Naive B cell (primary cell): ENCODE results near the gene DNASE1. TPM values are rescaled to one million over a fixed set of nuclear protein-coding genes. Genes with fewer than 3 reads are reported as not detected.

Experiments used
- ATAC-seq, 2 donors: fragments of 150-1000 bp; cut with Tn5 transposase; 2 replicates each; pipeline ENCODE4 v1.10.0; 2021; ENCODE audit warnings: low read depth in 2 of 2, mild to moderate bottlenecking in 2 of 2, moderate library complexity in 2 of 2
- DNase-seq: peaks from one replicate; pipeline ENCODE4 v3.0.0; 2022
- H3K27ac Mint-ChIP-seq, 6 donors: one replicate each; pipeline ENCODE4 v1.8.0; 2020 to 2022; ENCODE audit warnings: mild to moderate bottlenecking in 6 of 6, mixed read lengths in 6 of 6, moderate library complexity in 5 of 6, inconsistent platforms in 2 of 6
- H3K27me3 Mint-ChIP-seq, 3 donors: one replicate each; pipeline ENCODE4 v1.8.0; 2021 to 2022; ENCODE audit warnings: mixed read lengths in 3 of 3, mild to moderate bottlenecking in 1 of 3
- H3K36me3 Mint-ChIP-seq, 2 donors: one replicate each; pipeline ENCODE4 v1.8.0; 2020 to 2022; ENCODE audit warnings: mixed read lengths in 2 of 2, inconsistent platforms in 1 of 2, mild to moderate bottlenecking in 1 of 2
- H3K4me1 Mint-ChIP-seq, 3 donors: one replicate each; pipeline ENCODE4 v1.8.0; 2020 to 2022; ENCODE audit warnings: mixed read lengths in 3 of 3, inconsistent platforms in 1 of 3, mild to moderate bottlenecking in 1 of 3, moderate library complexity in 1 of 3
- H3K4me3 Mint-ChIP-seq, 8 donors: one replicate each; pipeline ENCODE4 v1.8.0; 2020 to 2022; ENCODE audit warnings: mild to moderate bottlenecking in 8 of 8, mixed read lengths in 8 of 8, moderate library complexity in 8 of 8, inconsistent platforms in 2 of 8
- H3K9me3 Mint-ChIP-seq, 7 donors: one replicate each; pipeline ENCODE4 v1.8.0; 2020 to 2022; ENCODE audit warnings: mixed read lengths in 7 of 7, mild to moderate bottlenecking in 5 of 7, inconsistent platforms in 2 of 7, moderate library complexity in 1 of 7
- polyA plus RNA-seq, 6 donors: library from polyadenylated mRNA; unstranded; fragments of 300-500 nt; fragmentation: Illumina TruSeq; gene quantifications; one replicate each; pipeline ENCODE4 v1.2.3, GENCODE V29; 2021; ENCODE audit warnings: low read depth in 6 of 6

The DNASE1 gene
- polyA plus RNA-seq, 6 donors from 2014 or later, result 2.5 to 24.4 (median 3.8) TPM; not detected in 1

GRCh38 chr16:3677994-3678393, 23.5 kb downstream of the DNASE1 start:
- no peak for DNase-seq
- H3K4me1 Mint-ChIP-seq, result no peaks in the 10 kb centered on the region
- H3K9me3 Mint-ChIP-seq, result no peaks in the 10 kb centered on the region
- no peak overlapping the region for H3K4me3 Mint-ChIP-seq
- H3K36me3 Mint-ChIP-seq, result peaks cover 0 to 15% of the 10 kb centered on the region in 2 donors
- no peaks in the 10 kb centered on the region for H3K27me3 Mint-ChIP-seq
- no peak for ATAC-seq
- H3K27ac Mint-ChIP-seq, result no peak overlapping the region

GRCh38 chr16:3681206-3681605, 26.7 kb downstream of the DNASE1 start:
- Mint-ChIP-seq H3K9me3 (no peaks in the 10 kb centered on the region), H3K4me1 (no peaks in the 10 kb centered on the region), H3K27ac (peak overlapping the region in 1 of 6 donors; percentile 44), H3K4me3 (no peak overlapping the region), H3K27me3 (no peaks in the 10 kb centered on the region), H3K36me3 (peaks cover 0 to 15% of the 10 kb centered on the region in 2 donors)
- DNase-seq (no peak), ATAC-seq (no peak)

GRCh38 chr16:3687021-3687420, 32.5 kb downstream of the DNASE1 start:
- H3K9me3 Mint-ChIP-seq, result no peaks in the 10 kb centered on the region
- DNase-seq (no peak), ATAC-seq (no peak)
- no peaks in the 10 kb centered on the region for H3K27me3 Mint-ChIP-seq
- H3K27ac Mint-ChIP-seq, result no peak overlapping the region
- peaks cover 7 to 9% (median 8%) of the 10 kb centered on the region in 3 donors for H3K4me1 Mint-ChIP-seq
- no peak overlapping the region for H3K4me3 Mint-ChIP-seq
- peaks cover under 1 to 14% of the 10 kb centered on the region in 2 donors for H3K36me3 Mint-ChIP-seq

GRCh38 chr16:3687792-3688191, 33.3 kb downstream of the DNASE1 start:
- Mint-ChIP-seq H3K4me3 (peak overlapping the region in 1 of 8 donors; percentile 21), H3K27me3 (no peaks in the 10 kb centered on the region), H3K36me3 (peaks cover 0 to 14% of the 10 kb centered on the region in 2 donors), H3K9me3 (no peaks in the 10 kb centered on the region), H3K4me1 (peaks cover 7 to 10% (median 8%) of the 10 kb centered on the region in 3 donors), H3K27ac (no peak overlapping the region)
- DNase-seq (no peak), ATAC-seq (no peak)

GRCh38 chr16:3689731-3690130, 35.2 kb downstream of the DNASE1 start:
- Mint-ChIP-seq H3K9me3 (no peaks in the 10 kb centered on the region), H3K4me3 (no peak overlapping the region), H3K27me3 (no peaks in the 10 kb centered on the region), H3K36me3 (peaks cover 0 to 14% of the 10 kb centered on the region in 2 donors), H3K4me1 (peaks cover 7 to 12% (median 9%) of the 10 kb centered on the region in 3 donors), H3K27ac (no peak overlapping the region)
- ATAC-seq (no peak), DNase-seq (no peak)

- Mint-ChIP-seq H3K4me3 (no peak overlapping the region), H3K9me3 (no peaks in the 10 kb centered on the region), H3K27me3 (no peaks in the 10 kb centered on the region), H3K4me1 (peaks cover 7 to 17% (median 16%) of the 10 kb centered on the region in 3 donors), H3K27ac (peak overlapping the region in 4 of 6 donors; percentile 39 to 67 (median 58)), H3K36me3 (peaks cover 0 to 14% of the 10 kb centered on the region in 2 donors)
- peak; percentile 99 for ATAC-seq
- peak; percentile 73 for DNase-seq
Measured at GRCh38 chr16:3690470-3690928, 36.0 kb downstream of the DNASE1 start.

GRCh38 chr16:3690980-3691720, 36.7 kb downstream of the DNASE1 start:
- Mint-ChIP-seq H3K9me3 (no peaks in the 10 kb centered on the region), H3K27ac (peak overlapping the region in 1 of 6 donors; percentile 52), H3K36me3 (peaks cover 0 to 14% of the 10 kb centered on the region in 2 donors), H3K4me3 (no peak overlapping the region), H3K4me1 (peaks cover 11 to 23% (median 22%) of the 10 kb centered on the region in 3 donors), H3K27me3 (no peaks in the 10 kb centered on the region)
- DNase-seq (no peak), ATAC-seq (no peak)

GRCh38 chr16:3691761-3692160, 37.3 kb downstream of the DNASE1 start:
- ATAC-seq (no peak), DNase-seq (no peak)
- Mint-ChIP-seq H3K4me1 (peaks cover 14 to 25% (median 24%) of the 10 kb centered on the region in 3 donors), H3K27ac (no peak overlapping the region), H3K36me3 (peaks cover 0 to 14% of the 10 kb centered on the region in 2 donors), H3K27me3 (no peaks in the 10 kb centered on the region), H3K9me3 (no peaks in the 10 kb centered on the region), H3K4me3 (no peak overlapping the region)

GRCh38 chr16:3694051-3694450, 39.6 kb downstream of the DNASE1 start:
- Mint-ChIP-seq H3K4me3 (no peak overlapping the region), H3K9me3 (no peaks in the 10 kb centered on the region), H3K27me3 (no peaks in the 10 kb centered on the region), H3K36me3 (no peaks in the 10 kb centered on the region), H3K27ac (peak overlapping the region in 1 of 6 donors; percentile 30), H3K4me1 (peaks cover 14 to 38% (median 25%) of the 10 kb centered on the region in 3 donors)
- DNase-seq (no peak), ATAC-seq (no peak)

GRCh38 chr16:3695610-3696369, 41.3 kb downstream of the DNASE1 start:
- no peaks in the 10 kb centered on the region for H3K36me3 Mint-ChIP-seq
- DNase-seq, result no peak
- no peaks in the 10 kb centered on the region for H3K27me3 Mint-ChIP-seq
- ATAC-seq, result no peak
- H3K9me3 Mint-ChIP-seq, result no peaks in the 10 kb centered on the region
- H3K4me3 Mint-ChIP-seq, result peak overlapping the region in 1 of 8 donors; percentile 53
- peak overlapping the region in 1 of 6 donors; percentile 72 for H3K27ac Mint-ChIP-seq
- H3K4me1 Mint-ChIP-seq, result peaks cover 8 to 35% (median 18%) of the 10 kb centered on the region in 3 donors

GRCh38 chr16:3696425-3697218, 42.1 kb downstream of the DNASE1 start:
- no peaks in the 10 kb centered on the region for H3K27me3 Mint-ChIP-seq
- no peaks in the 10 kb centered on the region for H3K9me3 Mint-ChIP-seq
- H3K36me3 Mint-ChIP-seq, result no peaks in the 10 kb centered on the region
- DNase-seq (no peak), ATAC-seq (no peak)
- peaks cover 7 to 33% (median 16%) of the 10 kb centered on the region in 3 donors for H3K4me1 Mint-ChIP-seq
- H3K27ac Mint-ChIP-seq, result no peak overlapping the region
- no peak overlapping the region for H3K4me3 Mint-ChIP-seq

- peaks cover 7 to 29% (median 16%) of the 10 kb centered on the region in 3 donors for H3K4me1 Mint-ChIP-seq
- DNase-seq (no peak), ATAC-seq (no peak)
- no peaks in the 10 kb centered on the region for H3K27me3 Mint-ChIP-seq
- H3K4me3 Mint-ChIP-seq, result no peak overlapping the region
- H3K27ac Mint-ChIP-seq, result peak overlapping the region in 1 of 6 donors; percentile 49
- no peaks in the 10 kb centered on the region for H3K36me3 Mint-ChIP-seq
- H3K9me3 Mint-ChIP-seq, result no peaks in the 10 kb centered on the region
Measured at GRCh38 chr16:3698941-3699340, 44.5 kb downstream of the DNASE1 start.

GRCh38 chr16:3701531-3701930, 47.0 kb downstream of the DNASE1 start:
- Mint-ChIP-seq H3K36me3 (no peaks in the 10 kb centered on the region), H3K4me3 (no peak overlapping the region), H3K9me3 (no peaks in the 10 kb centered on the region), H3K27me3 (no peaks in the 10 kb centered on the region), H3K27ac (peak overlapping the region in 1 of 6 donors; percentile 30), H3K4me1 (peaks cover 4 to 28% (median 7%) of the 10 kb centered on the region in 3 donors)
- DNase-seq, result no peak
- ATAC-seq, result no peak
